ENCODE measurements around the gene FRAT1. TPM values are rescaled to one million over a fixed set of nuclear protein-coding genes. Genes with fewer than 3 reads are reported as not detected.

Gene FRAT1
- total RNA-seq, 4 donors from 2014 or later: 1.7 to 6.1 (median 3.9) TPM

GRCh38 chr10:97356318-97356914 lies 37.3 kb downstream of the FRAT1 start:
- H3K27me3 ChIP-seq: no peaks in the 10 kb centered on the region
- H3K36me3 ChIP-seq: peaks cover 5 to 71% (median 16%) of the 10 kb centered on the region in 3 donors
- no peak for DNase-seq
- no peaks in the 10 kb centered on the region for H3K9me3 ChIP-seq
- TF ChIP-seq POLR2A (IDR thresholded peaks at IDR 0.05) (no peak), CTCF (IDR thresholded peaks at IDR 0.05) (no peak)
- H3K4me3 ChIP-seq: no peak overlapping the region
- peak overlapping the region in 2 of 4 donors; percentile 5 to 13 for H3K27ac ChIP-seq
- intact Hi-C loops (cut with DNase I): no loop called here
- peaks cover 0 to 23% (median 7%) of the 10 kb centered on the region in 3 donors for H3K4me1 ChIP-seq
- 59 to 83% methylated on average over 4 of the region's 6 CpGs for WGBS, 2 donors

- intact Hi-C loops (cut with DNase I): no loop called here
- Histone ChIP-seq H3K4me3 (no peak overlapping the region), H3K4me1 (peaks cover 0 to 23% (median 7%) of the 10 kb centered on the region in 3 donors), H3K9me3 (no peaks in the 10 kb centered on the region), H3K27ac (no peak overlapping the region), H3K27me3 (no peaks in the 10 kb centered on the region), H3K36me3 (peaks cover 5 to 73% (median 16%) of the 10 kb centered on the region in 3 donors)
- no peak for TF ChIP-seq CTCF (IDR thresholded peaks at IDR 0.05)
- TF ChIP-seq POLR2A (IDR thresholded peaks at IDR 0.05): no peak
- no peak for DNase-seq
- 80% methylated on average over 1 of the region's 7 CpGs; no CpG with 5 or more reads in 1 of the 2 donors for WGBS, 2 donors
Observed at GRCh38 chr10:97356918-97357317, 37.8 kb downstream of the FRAT1 start.

GRCh38 chr10:97358349-97358748 lies 39.3 kb downstream of the FRAT1 start:
- H3K4me1 ChIP-seq: peaks cover 0 to 23% (median 7%) of the 10 kb centered on the region in 3 donors
- peaks cover 8 to 74% (median 17%) of the 10 kb centered on the region in 3 donors for H3K36me3 ChIP-seq
- no peak for DNase-seq
- WGBS, 2 donors: 96 to 97% methylated on average over 4 of the region's 4 CpGs
- TF ChIP-seq CTCF (IDR thresholded peaks at IDR 0.05): no peak
- TF ChIP-seq POLR2A (IDR thresholded peaks at IDR 0.05): no peak
- intact Hi-C loops (cut with DNase I): no loop called here
- no peaks in the 10 kb centered on the region for H3K9me3 ChIP-seq
- no peak overlapping the region for H3K27ac ChIP-seq
- H3K27me3 ChIP-seq: no peaks in the 10 kb centered on the region
- no peak overlapping the region for H3K4me3 ChIP-seq

- H3K4me3 ChIP-seq: no peak overlapping the region
- H3K27ac ChIP-seq: no peak overlapping the region
- H3K4me1 ChIP-seq: peaks cover 0 to 23% (median 7%) of the 10 kb centered on the region in 3 donors
- TF ChIP-seq POLR2A (IDR thresholded peaks at IDR 0.05) (no peak), CTCF (IDR thresholded peaks at IDR 0.05) (no peak)
- intact Hi-C loops (cut with DNase I): no loop called here
- 80 to 83% methylated on average over 1 of the region's 3 CpGs for WGBS, 2 donors
- DNase-seq: no peak
- peaks cover 12 to 79% (median 21%) of the 10 kb centered on the region in 3 donors for H3K36me3 ChIP-seq
- no peaks in the 10 kb centered on the region for H3K27me3 ChIP-seq
- H3K9me3 ChIP-seq: no peaks in the 10 kb centered on the region
Observed at GRCh38 chr10:97358781-97359180, 39.7 kb downstream of the FRAT1 start.

- Histone ChIP-seq H3K27ac (no peak overlapping the region), H3K36me3 (peaks cover 14 to 98% (median 21%) of the 10 kb centered on the region in 3 donors)
- intact Hi-C loops (cut with DNase I): no loop called here
Observed at GRCh38 chr10:97360705-97361536, 41.9 kb downstream of the FRAT1 start.

More at GRCh38 chr10:97360705-97361536, 41.9 kb downstream of the FRAT1 start:
- WGBS, 2 donors: 85 to 88% methylated on average over 6 to 11 of the region's 11 CpGs
- Histone ChIP-seq H3K4me1 (peaks cover 0 to 18% (median 5%) of the 10 kb centered on the region in 3 donors), H3K9me3 (no peaks in the 10 kb centered on the region), H3K27me3 (no peaks in the 10 kb centered on the region), H3K4me3 (no peak overlapping the region)
- no peak for DNase-seq
- no peak for TF ChIP-seq POLR2A (IDR thresholded peaks at IDR 0.05)
- TF ChIP-seq CTCF (IDR thresholded peaks at IDR 0.05): no peak

Measured in esophagus squamous epithelium (tissue), 5 donors.